AG04449 (cell line): ENCODE results near the gene PARP8.

Source experiments
- CTCF ChIA-PET: fragments of 350-600 bp; formaldehyde crosslinking; extraction: SDS; loops from one replicate; lab custom pipeline; 2021; ENCODE audit warnings: antibody characterized with exemption; lab: Yijun Ruan, JAX
- POLR2A ChIA-PET: fragments of 400-600, 350-600 bp; formaldehyde crosslinking; extraction: SDS; loops from one replicate; lab custom pipeline; 2020; ENCODE audit warnings: antibody characterized with exemption, inconsistent platforms; lab: Yijun Ruan, JAX
- DNase-seq: peaks from one replicate; pipeline ENCODE4 v3.0.0-alpha.2; 2010; ENCODE audit warnings: low read depth, low spot score
- H3K4me3 ChIP-seq: 2 replicates; pipeline ENCODE4 v1.5.1; 2011; ENCODE audit warnings: low read depth, mild to moderate bottlenecking, control low read depth, low read length
- TF ChIP-seq, protein P1 (sequence below): IDR thresholded peaks from one replicate; pipeline ENCODE4 v1.5.1; 2011; ENCODE audit warnings: mild to moderate bottlenecking, moderate library complexity, low read length, control low read depth, inconsistent platforms; ENCODE audit not compliant: insufficient read depth; ENCODE audit errors: missing control alignments

Gene PARP8

DNA sequence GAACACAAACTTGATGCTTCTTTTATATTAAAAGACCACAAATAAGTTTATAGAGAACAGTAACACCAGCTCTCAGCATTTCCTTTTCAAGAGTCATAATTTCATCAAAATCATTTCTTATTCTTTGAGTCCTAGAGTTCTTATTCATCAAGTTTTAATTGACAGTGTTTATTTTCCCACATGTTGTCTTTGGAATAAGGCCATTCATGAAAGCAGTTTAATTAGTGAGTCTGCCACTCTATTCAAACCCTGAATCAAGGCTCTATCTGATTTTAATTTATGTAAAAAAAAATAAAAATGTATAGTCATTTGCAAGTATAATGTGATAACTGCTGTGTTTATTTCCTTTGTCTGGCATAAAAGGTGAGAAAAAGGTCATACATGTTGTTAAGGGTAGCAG, 176.7 kb downstream of the PARP8 start:
- TF ChIP-seq, protein P1, sequence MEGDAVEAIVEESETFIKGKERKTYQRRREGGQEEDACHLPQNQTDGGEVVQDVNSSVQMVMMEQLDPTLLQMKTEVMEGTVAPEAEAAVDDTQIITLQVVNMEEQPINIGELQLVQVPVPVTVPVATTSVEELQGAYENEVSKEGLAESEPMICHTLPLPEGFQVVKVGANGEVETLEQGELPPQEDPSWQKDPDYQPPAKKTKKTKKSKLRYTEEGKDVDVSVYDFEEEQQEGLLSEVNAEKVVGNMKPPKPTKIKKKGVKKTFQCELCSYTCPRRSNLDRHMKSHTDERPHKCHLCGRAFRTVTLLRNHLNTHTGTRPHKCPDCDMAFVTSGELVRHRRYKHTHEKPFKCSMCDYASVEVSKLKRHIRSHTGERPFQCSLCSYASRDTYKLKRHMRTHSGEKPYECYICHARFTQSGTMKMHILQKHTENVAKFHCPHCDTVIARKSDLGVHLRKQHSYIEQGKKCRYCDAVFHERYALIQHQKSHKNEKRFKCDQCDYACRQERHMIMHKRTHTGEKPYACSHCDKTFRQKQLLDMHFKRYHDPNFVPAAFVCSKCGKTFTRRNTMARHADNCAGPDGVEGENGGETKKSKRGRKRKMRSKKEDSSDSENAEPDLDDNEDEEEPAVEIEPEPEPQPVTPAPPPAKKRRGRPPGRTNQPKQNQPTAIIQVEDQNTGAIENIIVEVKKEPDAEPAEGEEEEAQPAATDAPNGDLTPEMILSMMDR: no peak
- no peak for DNase-seq
- CTCF ChIA-PET: no interaction called here
- no peak overlapping the region for H3K4me3 ChIP-seq
- POLR2A ChIA-PET: no interaction called here

GRCh38 chr5:50846261-50846660, 179.8 kb downstream of the PARP8 start:
- ChIA-PET POLR2A (no interaction called here), CTCF (no interaction called here)
- DNase-seq: no peak
- TF ChIP-seq, protein P1: no peak
- H3K4me3 ChIP-seq: no peak overlapping the region

DNA sequence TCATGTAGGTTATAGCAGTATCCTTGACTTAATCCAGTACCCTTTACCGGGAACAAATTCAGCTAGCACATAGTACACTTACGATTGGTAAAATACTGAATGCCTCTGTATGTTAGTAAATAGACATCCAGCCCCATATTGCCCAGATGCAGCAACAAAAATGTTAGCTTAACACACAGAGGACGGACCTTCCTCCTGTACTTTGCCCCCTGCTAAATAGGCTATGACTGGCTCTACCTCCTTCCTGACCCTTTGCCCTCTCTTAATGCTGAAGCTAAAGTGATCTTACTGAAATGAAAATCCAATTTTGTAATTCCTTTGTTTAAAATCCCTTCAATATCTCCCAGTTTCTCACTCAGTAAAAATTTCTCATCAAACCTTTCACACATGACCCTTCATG, 183.1 kb downstream of the PARP8 start:
- H3K4me3 ChIP-seq: no peak overlapping the region
- CTCF ChIA-PET: no interaction called here
- no peak for DNase-seq
- TF ChIP-seq, protein P1: no peak
- POLR2A ChIA-PET: no interaction called here

DNA sequence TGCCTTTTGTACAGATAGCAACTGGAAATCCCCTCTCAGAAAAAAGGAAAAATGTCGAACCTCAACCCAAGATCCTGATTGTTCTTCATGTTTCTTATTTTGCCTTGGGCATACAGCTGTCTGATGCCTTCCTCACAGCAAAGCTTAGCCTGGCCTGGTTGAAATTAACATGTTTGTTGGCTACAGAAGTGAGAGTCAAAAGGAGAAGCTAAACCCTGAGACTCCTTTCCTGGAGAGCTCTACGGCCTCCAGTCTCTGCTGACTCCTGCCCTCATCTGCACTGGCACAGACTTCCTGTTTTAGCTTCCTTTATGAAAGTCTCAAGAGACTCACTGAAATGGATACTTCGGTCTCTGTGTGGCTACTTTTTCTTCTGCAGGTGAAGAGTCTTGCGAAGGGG, 186.7 kb downstream of the PARP8 start:
- no peak for DNase-seq
- ChIA-PET CTCF (no interaction called here), POLR2A (no interaction called here)
- TF ChIP-seq, protein P1: no peak
- H3K4me3 ChIP-seq: no peak overlapping the region

- TF ChIP-seq, protein P1: no peak
- no peak for DNase-seq
- ChIA-PET POLR2A (interaction anchor here (0.6 kb wide), 1 partner anchor 13 kb away, joined by 3 read pairs; no protein-coding TSS in a partner anchor), CTCF (no interaction called here)
- H3K4me3 ChIP-seq: no peak overlapping the region
Observed at GRCh38 chr5:50854082-50854481, 187.6 kb downstream of the PARP8 start.

DNA sequence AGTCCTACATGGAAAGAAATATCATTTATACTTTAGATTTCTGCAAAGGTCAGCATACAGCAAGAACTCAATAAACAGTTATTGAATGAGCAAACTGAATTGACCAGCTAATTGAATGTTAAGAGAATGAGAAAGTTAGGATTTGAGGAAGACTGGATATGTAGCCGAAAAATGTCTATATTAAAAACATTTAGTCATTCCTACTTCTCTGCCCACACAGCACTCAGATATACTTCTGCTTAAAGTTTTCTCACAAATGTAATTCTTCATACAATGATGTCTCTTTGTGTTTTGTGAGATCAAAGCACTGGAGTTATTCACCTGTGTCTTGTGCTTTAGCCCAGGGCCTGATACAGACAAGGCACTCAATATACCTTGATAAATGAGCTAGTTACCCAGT, 188.6 kb downstream of the PARP8 start:
- ChIA-PET CTCF (no interaction called here), POLR2A (interaction anchor here (0.6 kb wide), 1 partner anchor 14 kb away, joined by 3 read pairs; no protein-coding TSS in a partner anchor)
- TF ChIP-seq, protein P1: no peak
- DNase-seq: no peak
- H3K4me3 ChIP-seq: no peak overlapping the region
